Neural cell (in vitro differentiated cells): ENCODE measurements around the gene PHLDB2.

Experiments
- CTCF ChIP-seq: fragments of 450-650 bp; IDR thresholded peaks from 2 replicates; pipeline ENCODE4 v1.5.1; 2014; ENCODE audit warnings: antibody characterized with exemption, mild to moderate bottlenecking, moderate library complexity; ENCODE audit not compliant: poor library complexity, severe bottlenecking
- EP300 ChIP-seq: fragments of 450-650 bp; conservative IDR thresholded peaks from 2 replicates; pipeline ENCODE4 v1.6.1; 2014; ENCODE audit warnings: antibody characterized with exemption, mild to moderate bottlenecking, moderate library complexity; ENCODE audit not compliant: poor library complexity, severe bottlenecking
- EZH2 ChIP-seq: fragments of 200-600, 300-800 bp; shearing (Covaris generic), sonication (generic); IDR thresholded peaks from 2 replicates; pipeline ENCODE4 v1.6.1; 2014; ENCODE audit warnings: antibody characterized with exemption, low read length, borderline replicate concordance, mild to moderate bottlenecking; ENCODE audit not compliant: insufficient read depth, poor library complexity, severe bottlenecking
- MXI1 ChIP-seq: fragments of 450-650 bp; conservative IDR thresholded peaks from 2 replicates; pipeline ENCODE4 v1.6.1; 2014; ENCODE audit warnings: antibody characterized with exemption, mild to moderate bottlenecking; ENCODE audit not compliant: poor library complexity, severe bottlenecking
- POLR2AphosphoS5 ChIP-seq: IDR thresholded peaks from 2 replicates; pipeline ENCODE4 v1.6.1; 2012
- TAF1 ChIP-seq: IDR thresholded peaks from 2 replicates; pipeline ENCODE4 v1.6.1; 2012; ENCODE audit warnings: low read depth

DNA sequence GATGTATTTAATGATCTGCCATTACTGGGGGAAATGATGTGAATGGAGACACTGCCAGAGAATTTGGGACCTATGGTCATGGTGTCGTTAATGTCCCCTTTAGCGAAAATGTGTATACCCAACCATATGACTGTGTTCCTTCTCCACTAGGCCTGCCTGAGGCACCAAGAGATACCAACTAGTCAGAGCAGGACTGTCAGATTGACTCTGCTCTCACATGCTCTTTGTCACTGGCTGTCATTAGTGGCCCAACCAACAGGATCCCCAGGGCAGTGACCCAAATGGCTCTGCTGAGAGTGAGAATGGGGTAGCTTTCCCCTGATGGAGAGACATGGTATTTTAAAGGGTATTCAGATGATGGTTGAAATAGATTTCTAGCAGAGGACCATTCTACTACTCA is 142.5 kb downstream of the PHLDB2 start:
- TF ChIP-seq EZH2 (no peak), CTCF (no peak), POLR2AphosphoS5 (no peak), TAF1 (no peak), EP300 (no peak), MXI1 (no peak)
